Kasumi-1 (cell line): ENCODE data around the gene NUBP1.
A peak's percentile ranks its signal among the peaks of the same experiment; 100 is the strongest.
"Not testable (repeated sequence)": the region's sequence is repeated elsewhere in the genome, so short reads cannot be mapped to it uniquely, and the experiment has no call there.

Experiments
- DNase-seq, 2 experiments: peaks; one replicate each; lab custom pipeline; 2025; lab: John Stamatoyannopoulos, UW

Gene NUBP1

DNA sequence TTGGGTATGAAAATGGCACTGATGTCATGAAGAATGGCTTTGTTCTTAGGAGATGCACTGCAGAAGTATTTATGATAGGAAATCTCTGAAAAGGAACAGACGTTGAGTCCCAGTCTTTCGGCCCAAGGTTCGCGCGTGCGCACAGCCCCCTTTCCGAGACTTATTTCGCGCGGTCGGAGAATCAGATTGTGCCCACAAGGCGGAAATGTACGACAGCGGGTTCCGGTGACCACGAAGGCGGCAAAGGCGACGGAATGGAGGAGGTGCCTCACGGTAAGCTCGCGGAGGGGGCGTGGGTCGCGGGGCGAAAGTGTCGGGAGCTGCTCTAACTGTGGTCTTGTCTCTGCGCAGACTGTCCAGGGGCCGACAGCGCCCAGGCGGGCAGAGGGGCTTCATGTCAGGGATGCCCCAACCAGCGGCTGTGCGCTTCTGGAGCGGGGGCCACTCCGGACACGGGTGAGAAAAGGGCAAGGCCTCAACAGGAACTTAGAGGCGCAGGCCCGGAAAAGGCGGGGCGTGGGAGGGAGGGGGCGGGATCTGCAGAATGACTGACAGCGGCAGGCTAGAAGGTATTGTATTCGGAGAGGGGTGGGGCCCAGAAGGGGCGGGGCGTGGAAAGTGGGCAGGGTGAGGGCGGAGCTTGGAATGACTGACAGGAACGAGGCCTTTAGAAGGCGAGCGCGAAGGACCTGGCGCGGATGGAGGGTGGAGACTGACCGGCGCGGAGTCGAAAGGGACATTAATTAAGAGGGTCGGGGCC lies at the start of gene NUBP1:
NUBP1 (plus strand) TSS at position 233 of the 760 bp plus-strand sequence; CDS start at position 255, 22 bp downstream.
- peak; percentile 63 to 78 for DNase-seq

GRCh38 chr16:10693889-10694288 lies 49.8 kb upstream of the NUBP1 start:
- no peak for DNase-seq

DNA sequence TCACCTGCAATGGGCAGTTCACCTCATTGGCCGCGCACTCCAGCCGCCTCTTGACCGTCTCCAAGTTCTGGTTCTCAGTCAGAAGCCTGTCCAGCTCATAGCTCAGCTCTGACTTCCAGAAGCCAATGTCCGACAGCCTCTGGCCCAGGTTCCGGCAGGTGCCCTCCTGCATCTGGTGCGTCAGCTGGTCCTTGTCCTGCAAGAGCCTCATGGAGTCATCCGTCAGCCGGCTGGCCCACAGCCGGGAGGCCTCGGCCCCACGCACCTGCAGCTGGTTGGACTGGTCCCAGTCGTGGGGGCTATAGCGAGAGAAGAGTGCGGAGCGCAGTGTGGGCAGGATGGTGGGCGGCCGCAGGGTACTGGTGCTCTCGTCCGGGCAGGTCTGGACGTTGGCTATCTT lies 49.3 kb upstream of the NUBP1 start:
- DNase-seq, result no peak

- no peak for DNase-seq
Observed at GRCh38 chr16:10694830-10695229, 48.8 kb upstream of the NUBP1 start, which contains the start of gene TEKT5. Gene TEKT5, minus strand, starts transcription at chr16:10694930. Its CDS starts 57 bp downstream, at chr16:10694873.

GRCh38 chr16:10699756-10700155 lies 43.9 kb upstream of the NUBP1 start:
- DNase-seq, result no peak

GRCh38 chr16:10708969-10709368 lies 34.7 kb upstream of the NUBP1 start:
- DNase-seq, result no peak

DNA sequence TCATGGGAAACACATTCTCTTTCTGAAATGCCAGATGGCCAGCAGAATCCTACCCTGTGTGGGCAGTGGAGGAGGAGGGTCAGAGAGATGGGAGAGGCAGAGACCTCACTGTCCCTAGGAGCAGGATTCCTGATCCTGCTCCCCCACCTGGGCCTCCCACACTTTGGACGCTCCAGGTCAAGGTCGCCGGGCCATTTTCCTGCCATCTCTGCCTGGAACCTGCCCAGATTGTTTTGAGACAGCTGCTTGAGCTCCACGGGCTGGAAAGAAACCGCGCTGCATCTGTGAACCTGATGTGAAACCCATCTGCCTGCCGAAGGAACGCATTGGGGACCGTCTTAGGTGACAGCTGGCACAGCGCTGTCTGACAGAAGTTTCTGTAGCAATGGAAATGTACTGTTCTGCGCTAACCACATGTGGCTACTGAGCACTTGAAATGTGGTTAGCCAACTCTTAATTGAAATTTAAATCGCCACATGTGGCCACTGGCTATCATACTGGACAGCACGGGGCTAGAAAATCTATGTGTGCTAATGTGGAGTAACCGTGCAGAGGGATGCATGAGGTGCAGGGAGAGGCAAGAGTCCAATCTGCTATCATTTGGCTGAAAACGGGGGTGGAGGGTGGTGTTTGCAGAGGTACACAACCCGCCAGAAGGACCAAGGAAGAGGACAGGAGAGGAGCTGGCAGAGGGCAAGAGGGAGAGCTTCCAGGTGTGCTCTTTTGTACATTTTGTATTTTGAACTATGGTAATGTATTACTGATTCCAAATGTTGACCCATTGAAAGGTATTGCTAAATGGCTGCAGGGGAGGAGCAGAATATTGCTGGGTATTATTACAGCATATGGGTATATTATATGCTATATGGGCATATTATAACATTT lies 15.4 kb upstream of the NUBP1 start:
- no peak for DNase-seq

GRCh38 chr16:10729104-10730048 lies 14.3 kb upstream of the NUBP1 start:
- DNase-seq, result no peak

DNA sequence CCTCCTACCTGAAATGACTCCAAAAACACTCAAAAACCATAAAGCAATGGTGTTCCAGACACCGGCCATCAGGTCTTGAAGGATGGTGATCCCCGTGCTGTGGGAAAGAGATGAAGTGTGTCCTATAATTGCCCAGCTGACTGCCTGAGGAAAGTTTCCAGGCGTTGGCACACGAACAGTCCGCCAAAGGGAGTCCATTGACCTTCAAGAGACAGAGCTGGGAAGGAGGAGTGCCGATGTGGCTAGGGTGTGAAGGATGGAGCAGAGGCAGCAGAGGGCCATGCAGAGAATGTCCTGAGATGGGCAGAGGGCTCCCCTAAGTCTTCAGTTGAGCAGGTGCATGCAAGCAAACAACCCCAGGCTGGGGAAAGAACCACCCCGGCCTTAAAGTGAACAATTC lies 11.9 kb upstream of the NUBP1 start:
- DNase-seq, result no peak

- DNase-seq, result peak; percentile 39 to 49
Observed at GRCh38 chr16:10737068-10737625, 6.5 kb upstream of the NUBP1 start.

- DNase-seq, result no peak
Observed at GRCh38 chr16:10738231-10739077, 5.2 kb upstream of the NUBP1 start.

DNA sequence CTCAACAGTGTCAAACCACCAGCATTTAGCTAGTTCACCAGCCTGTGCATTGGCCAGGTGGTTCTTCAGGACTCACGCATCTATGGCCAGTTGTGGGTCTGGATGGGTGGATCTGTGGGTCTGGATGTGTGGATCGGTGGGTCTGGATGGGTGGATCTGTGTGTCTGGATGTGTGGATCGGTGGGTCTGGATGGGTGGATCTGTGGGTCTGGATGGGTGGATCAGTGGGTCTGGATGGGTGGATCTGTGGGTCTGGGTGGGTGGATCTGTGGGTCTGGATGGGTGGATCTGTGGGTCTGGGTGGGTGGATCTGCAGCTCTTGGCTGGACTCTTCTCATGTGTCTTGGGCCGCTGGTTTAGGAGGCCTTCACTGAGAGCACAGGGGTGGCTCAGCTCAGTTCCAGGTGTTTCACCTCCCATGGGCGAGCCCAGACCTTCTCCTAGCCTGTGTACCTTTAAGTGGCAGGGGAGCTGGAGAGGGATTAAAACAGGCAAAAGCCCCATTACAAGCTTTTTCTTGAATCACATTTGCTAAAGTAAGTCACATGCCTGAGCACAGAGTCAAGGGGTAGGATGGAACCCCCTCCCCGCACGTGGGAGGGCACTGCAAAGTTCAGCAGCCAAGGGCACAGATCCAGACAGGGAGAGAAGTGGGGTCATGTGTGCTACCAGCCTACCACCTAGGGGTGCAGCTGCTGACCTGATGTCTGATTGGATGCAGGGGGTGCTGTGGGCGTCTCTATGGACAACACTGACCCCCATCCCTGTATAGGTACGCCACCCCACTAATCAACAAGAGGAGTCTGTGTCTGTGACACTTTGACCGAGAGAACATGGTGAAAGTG lies 3.4 kb upstream of the NUBP1 start:
- DNase-seq, result no peak

DNA sequence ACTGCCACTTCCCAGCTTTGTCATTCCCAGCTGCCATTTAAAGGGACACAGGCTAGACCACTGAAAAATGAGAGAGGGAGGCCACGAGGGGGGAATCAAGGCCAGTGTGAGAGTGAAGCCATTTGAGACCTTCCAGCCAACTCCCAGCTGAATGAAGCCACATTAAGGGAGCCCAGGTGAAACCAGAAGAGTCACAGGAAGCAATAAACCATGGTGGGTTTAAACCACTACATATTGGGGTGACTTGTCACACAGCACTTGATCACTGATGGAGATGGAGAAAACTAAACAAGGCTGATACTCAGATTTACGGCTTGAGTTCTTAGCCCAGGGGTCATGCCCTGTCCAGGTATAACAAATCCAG lies 2.8 kb upstream of the NUBP1 start:
- DNase-seq, result no peak

DNA sequence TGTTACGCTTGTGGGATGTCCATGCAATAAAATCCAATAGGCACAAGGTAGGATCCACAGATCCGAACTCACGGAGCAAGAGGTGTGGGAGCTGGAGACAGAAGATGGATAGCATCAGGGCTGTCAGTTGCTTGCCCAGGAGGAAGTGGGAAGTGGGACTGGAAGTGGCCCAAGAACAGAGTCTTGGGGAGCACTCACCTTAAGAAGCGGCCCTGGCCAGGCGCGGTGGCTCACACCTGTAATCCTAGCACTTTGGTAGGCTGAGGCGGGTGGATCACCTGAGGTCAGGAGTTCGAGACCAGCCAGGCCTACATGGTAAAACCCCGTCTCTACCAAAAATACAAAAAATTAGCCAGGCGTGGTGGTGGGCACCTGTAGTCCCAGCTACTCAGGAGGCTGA lies 2.4 kb upstream of the NUBP1 start:
- DNase-seq, result not testable (repeated sequence)

DNA sequence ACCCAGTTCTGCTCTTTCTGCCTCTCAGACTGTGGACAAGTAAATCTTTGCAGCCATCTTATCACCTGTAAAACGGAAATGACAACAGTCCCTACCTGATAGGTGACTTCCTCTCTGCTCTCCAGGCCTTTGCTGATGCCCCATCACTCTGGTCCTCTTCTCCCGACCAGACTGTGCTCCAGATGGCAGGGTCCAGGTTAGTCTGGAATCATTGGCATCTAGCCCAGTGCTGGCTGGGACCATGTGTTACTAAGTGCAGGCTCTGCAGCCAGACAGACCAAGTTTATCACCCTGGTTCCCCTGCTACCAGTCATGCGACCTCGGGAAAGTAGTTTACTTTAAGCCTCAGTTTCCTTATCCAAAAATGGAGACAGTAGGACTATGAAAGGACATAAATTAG lies 1.8 kb upstream of the NUBP1 start:
- DNase-seq, result no peak

DNA sequence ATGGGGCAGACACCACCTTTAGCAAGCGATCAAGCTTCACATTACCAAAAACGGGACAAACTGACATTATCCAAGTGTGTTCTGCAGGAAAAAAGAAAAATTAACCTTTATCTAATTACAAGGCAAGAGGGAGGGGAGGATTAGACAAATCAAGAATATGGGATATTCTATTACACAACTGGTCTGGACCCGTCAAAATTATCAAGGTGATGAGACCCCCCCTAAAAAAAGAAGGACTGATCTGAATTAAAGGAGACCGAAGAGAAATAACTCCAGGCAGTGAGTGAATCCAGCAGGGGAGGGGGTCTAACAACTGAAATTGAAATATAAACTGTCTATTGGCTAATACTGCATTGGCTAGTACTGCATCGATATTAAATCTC lies 424 bp upstream of the NUBP1 start:
- peak in 1 of 2 experiments; percentile 27 for DNase-seq

DNA sequence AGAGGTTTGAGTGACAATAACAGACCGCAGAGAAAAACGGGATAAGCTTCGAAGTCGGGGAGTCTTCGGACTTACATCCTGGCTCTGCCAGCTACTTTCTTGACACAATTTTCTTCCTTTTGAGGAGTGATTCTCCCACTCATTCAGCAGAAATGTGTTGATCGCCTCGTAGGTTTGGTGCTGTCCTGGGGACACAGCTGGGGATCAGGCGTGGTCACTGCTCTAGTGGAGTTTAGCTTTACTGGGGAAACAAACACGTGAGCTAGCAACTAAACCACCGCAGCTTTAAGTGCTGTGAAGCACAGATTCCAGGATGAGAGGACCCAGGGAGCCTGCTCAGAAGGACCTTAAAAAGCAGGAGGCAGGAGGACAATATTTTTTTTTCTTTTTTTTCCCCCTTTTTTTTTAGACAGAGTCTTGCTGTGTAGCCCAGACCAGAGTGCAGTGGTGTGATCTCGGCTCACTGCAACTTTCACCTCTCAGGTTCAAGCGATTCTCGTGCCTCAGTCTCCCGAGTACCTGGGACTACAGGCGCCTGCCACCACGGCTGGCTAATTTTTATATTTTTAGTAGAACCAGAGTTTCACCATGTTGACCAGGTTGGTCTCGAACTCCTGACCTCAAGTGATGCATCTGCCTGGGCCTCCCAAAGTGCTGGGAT lies 858 bp downstream of the NUBP1 start:
- peak in 1 of 2 experiments; percentile 17 for DNase-seq

DNA sequence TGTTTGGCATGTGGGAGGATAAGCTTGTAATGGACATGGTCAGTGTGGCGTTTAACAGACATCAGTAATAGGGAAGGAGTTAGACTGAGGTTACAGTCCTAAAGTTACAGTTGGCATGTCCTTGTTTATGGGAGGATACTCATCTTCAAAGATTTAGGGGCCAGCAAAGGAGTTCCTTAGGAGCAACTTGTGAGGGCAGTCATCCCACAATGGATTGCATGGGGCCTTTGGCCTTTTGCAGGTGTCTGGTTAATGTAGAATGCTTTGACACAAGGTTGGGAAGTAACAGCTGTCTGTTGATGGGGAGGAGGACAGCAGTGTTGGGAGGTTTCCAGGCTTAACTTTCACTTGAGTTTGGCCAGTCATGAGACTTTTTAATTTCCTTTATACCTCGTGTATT lies 2.2 kb downstream of the NUBP1 start:
- no peak for DNase-seq

DNA sequence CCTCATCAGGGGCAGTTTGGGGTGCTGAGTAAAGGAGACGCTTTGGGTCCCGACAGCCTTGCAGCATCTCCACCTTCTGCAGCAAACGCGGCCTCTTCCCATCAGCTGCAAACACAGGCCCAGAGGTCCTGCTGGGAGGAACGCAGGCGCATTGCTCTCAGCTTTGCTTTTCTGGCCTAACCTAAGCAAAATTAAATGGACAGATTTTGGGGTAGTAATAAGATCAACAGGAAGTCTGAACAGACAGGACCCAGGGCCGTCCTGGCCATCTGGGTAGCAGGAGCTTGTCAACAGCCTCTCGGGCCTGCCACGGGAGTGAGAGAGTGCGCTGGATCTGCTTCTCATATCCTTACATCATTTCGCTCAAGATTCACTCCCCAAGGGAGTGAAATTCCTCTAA lies 7.2 kb downstream of the NUBP1 start:
- no peak for DNase-seq
